ENCODE measurements around the gene LRRC46. TPM values are rescaled to one million over a fixed set of nuclear protein-coding genes. Genes with fewer than 3 reads are reported as not detected.

LRRC46 gene
- total and polyA plus RNA-seq, 2 of the 13 experiments (the other 11 are each of a cell fraction or from before 2014, with no cell fraction given) = 0.09 TPM

- TF ChIP-seq, protein P1, sequence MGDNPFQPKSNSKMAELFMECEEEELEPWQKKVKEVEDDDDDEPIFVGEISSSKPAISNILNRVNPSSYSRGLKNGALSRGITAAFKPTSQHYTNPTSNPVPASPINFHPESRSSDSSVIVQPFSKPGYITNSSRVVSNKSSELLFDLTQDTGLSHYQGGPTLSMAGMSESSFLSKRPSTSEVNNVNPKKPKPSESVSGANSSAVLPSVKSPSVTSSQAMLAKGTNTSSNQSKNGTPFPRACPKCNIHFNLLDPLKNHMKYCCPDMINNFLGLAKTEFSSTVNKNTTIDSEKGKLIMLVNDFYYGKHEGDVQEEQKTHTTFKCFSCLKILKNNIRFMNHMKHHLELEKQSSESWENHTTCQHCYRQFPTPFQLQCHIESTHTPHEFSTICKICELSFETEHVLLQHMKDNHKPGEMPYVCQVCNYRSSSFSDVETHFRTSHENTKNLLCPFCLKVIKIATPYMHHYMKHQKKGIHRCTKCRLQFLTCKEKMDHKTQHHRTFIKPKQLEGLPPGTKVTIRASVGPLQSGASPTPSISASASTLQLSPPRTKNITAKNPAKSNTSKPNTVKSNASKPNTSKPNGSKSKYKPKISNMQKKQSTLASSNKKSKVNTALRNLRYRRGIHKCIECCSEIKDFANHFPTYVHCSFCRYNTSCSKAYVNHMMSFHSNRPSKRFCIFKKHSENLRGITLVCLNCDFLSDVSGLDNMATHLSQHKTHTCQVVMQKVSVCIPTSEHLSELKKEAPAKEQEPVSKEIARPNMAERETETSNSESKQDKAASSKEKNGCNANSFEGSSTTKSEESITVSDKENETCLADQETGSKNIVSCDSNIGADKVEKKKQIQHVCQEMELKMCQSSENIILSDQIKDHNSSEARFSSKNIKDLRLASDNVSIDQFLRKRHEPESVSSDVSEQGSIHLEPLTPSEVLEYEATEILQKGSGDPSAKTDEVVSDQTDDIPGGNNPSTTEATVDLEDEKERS (CRISPR knock-in tag; IDR thresholded peaks at IDR 0.05) = no peak
- TF ChIP-seq ZNF580 (CRISPR knock-in tag; IDR thresholded peaks at IDR 0.05; ENCODE audit: borderline replicate concordance, low read depth) (peak; percentile 77; the same call in 1 of the 2 replicates), ZBTB38 (CRISPR knock-in tag; IDR thresholded peaks at IDR 0.05) (no peak), IRF2 (CRISPR knock-in tag; IDR thresholded peaks at IDR 0.05) (peak; percentile 70; the same call in 1 of the 2 replicates), ZNF747 (CRISPR knock-in tag; IDR thresholded peaks at IDR 0.05; ENCODE audit: borderline replicate concordance) (peak; percentile 81; the same call in 1 of the 2 replicates), ZNF317 (CRISPR knock-in tag; IDR thresholded peaks at IDR 0.05) (peak; percentile 81; the same call in 1 of the 2 replicates), KLF13 (CRISPR knock-in tag; IDR thresholded peaks at IDR 0.05) (no peak), PPARG (CRISPR knock-in tag; conservative IDR thresholded peaks at IDR 0.05) (no peak; the same call in 1 of the 2 replicates), PRDM10 (CRISPR knock-in tag; IDR thresholded peaks at IDR 0.05; ENCODE audit: low read depth) (peak; percentile 33; the same call in 1 of the 2 replicates), ATAD3A (CRISPR knock-in tag; IDR thresholded peaks at IDR 0.05) (peak; percentile 53; the same call in 1 of the 2 replicates), HNRNPL (IDR thresholded peaks at IDR 0.05; ENCODE audit: low read depth, low read length) (peak; percentile 77; the same call in 1 of the 2 replicates), PAF1 (CRISPR knock-in tag; IDR thresholded peaks at IDR 0.05) (no peak), KMT2B (CRISPR knock-in tag; IDR thresholded peaks at IDR 0.05) (peak; percentile 72), WIZ (CRISPR knock-in tag; IDR thresholded peaks at IDR 0.05) (0 out of 2 replicates have a peak, but pooled peaks have one; percentile 79), GRHL1 (CRISPR knock-in tag; conservative IDR thresholded peaks at IDR 0.05) (no peak), FOXK1 (CRISPR knock-in tag; IDR thresholded peaks at IDR 0.05; ENCODE audit: borderline replicate concordance, low read depth) (no peak), HCFC1 (IDR thresholded peaks at IDR 0.05; ENCODE audit: low read depth, low read length) (0 out of 2 replicates have a peak, but pooled peaks have one; percentile 12), THAP7 (CRISPR knock-in tag; IDR thresholded peaks at IDR 0.05) (peak; percentile 91; the same call in 1 of the 2 replicates), ZNF549 (CRISPR knock-in tag; IDR thresholded peaks at IDR 0.05) (no peak), ZNF598 (CRISPR knock-in tag; IDR thresholded peaks at IDR 0.05; ENCODE audit: borderline replicate concordance) (peak; percentile 93)
These were observed 9.4 kb downstream of the LRRC46 start, which contains the start of gene SCRN2 (continued) for GRCh38 chr17:47840742-47841487.

All from HepG2 (cell line).